Uterus (tissue), 2 donors: Measurements from ENCODE around the gene PTPRM.

ENCODE experiments used
- CTCF ChIP-seq, 4 experiments: fragments of 200-600 bp in 2 of 4; fragments of 450-650 bp in 2 of 4; sonication (generic) in 2 of 4; IDR thresholded peaks; one replicate each; pipeline ENCODE4 v1.5.1; 2016 to 2019; ENCODE audit warnings: antibody characterized with exemption in 4 of 4, mild to moderate bottlenecking in 2 of 4, moderate library complexity in 1 of 4
- POLR2A ChIP-seq, 2 donors: fragments of 450-650 bp; IDR thresholded peaks; one replicate each; pipeline ENCODE4 v1.6.1; 2016; ENCODE audit warnings: antibody characterized with exemption in 2 of 2, mild to moderate bottlenecking in 1 of 2, moderate library complexity in 1 of 2

- TF ChIP-seq POLR2A (IDR thresholded peaks at IDR 0.05) (no peak), CTCF (IDR thresholded peaks at IDR 0.05) (no peak)
These were observed 66.1 kb downstream of the PTPRM start for GRCh38 chr18:7633171-7633570.
